ENCODE results near the gene ATP2A3.

ATP2A3 gene

GRCh38 chr17:3925684-3926485, 38.4 kb downstream of the ATP2A3 start:
- peak; percentile 34 for DNase-seq
- H3K9me3 Mint-ChIP-seq: no peaks in the 10 kb centered on the region
- H3K27me3 Mint-ChIP-seq (ENCODE audit: low read depth, poor library complexity): peaks cover 7% of the 10 kb centered on the region
- no peaks in the 10 kb centered on the region for H3K36me3 Mint-ChIP-seq (ENCODE audit: low read depth)
- peaks cover 69% of the 10 kb centered on the region for H3K4me1 Mint-ChIP-seq
- peak overlapping the region; percentile 52 for H3K27ac Mint-ChIP-seq
- TF ChIP-seq CTCF (IDR thresholded peaks at IDR 0.05): no peak
- peak overlapping the region; percentile 25 for H3K4me3 Mint-ChIP-seq

- Mint-ChIP-seq H3K4me3 (peak overlapping the region; percentile 44), H3K9me3 (no peaks in the 10 kb centered on the region), H3K27ac (no peak overlapping the region), H3K36me3 (ENCODE audit: low read depth) (no peaks in the 10 kb centered on the region), H3K4me1 (peaks cover 72% of the 10 kb centered on the region), H3K27me3 (ENCODE audit: low read depth, poor library complexity) (peaks cover 7% of the 10 kb centered on the region)
- DNase-seq: peak; percentile 36
- no peak for TF ChIP-seq CTCF (IDR thresholded peaks at IDR 0.05)
Observed at GRCh38 chr17:3924512-3925350, 39.5 kb downstream of the ATP2A3 start.

- no peak for DNase-seq
- H3K27me3 Mint-ChIP-seq (ENCODE audit: low read depth, poor library complexity): peaks cover 7% of the 10 kb centered on the region
- H3K36me3 Mint-ChIP-seq (ENCODE audit: low read depth): no peaks in the 10 kb centered on the region
- no peaks in the 10 kb centered on the region for H3K9me3 Mint-ChIP-seq
- H3K4me3 Mint-ChIP-seq: peak overlapping the region; percentile 45
- no peak overlapping the region for H3K27ac Mint-ChIP-seq
- H3K4me1 Mint-ChIP-seq: peaks cover 73% of the 10 kb centered on the region
- TF ChIP-seq CTCF (IDR thresholded peaks at IDR 0.05): no peak
Observed at GRCh38 chr17:3923466-3924190, 40.6 kb downstream of the ATP2A3 start.

GRCh38 chr17:3922765-3923164, 41.5 kb downstream of the ATP2A3 start:
- H3K36me3 Mint-ChIP-seq (ENCODE audit: low read depth): no peaks in the 10 kb centered on the region
- no peak overlapping the region for H3K4me3 Mint-ChIP-seq
- peaks cover 7% of the 10 kb centered on the region for H3K27me3 Mint-ChIP-seq (ENCODE audit: low read depth, poor library complexity)
- peaks cover 72% of the 10 kb centered on the region for H3K4me1 Mint-ChIP-seq
- no peak for DNase-seq
- H3K27ac Mint-ChIP-seq: no peak overlapping the region
- no peak for TF ChIP-seq CTCF (IDR thresholded peaks at IDR 0.05)
- H3K9me3 Mint-ChIP-seq: no peaks in the 10 kb centered on the region

GRCh38 chr17:3921502-3922319, 42.5 kb downstream of the ATP2A3 start:
- Mint-ChIP-seq H3K4me3 (no peak overlapping the region), H3K9me3 (no peaks in the 10 kb centered on the region), H3K4me1 (peaks cover 62% of the 10 kb centered on the region), H3K27me3 (ENCODE audit: low read depth, poor library complexity) (peaks cover 7% of the 10 kb centered on the region), H3K27ac (no peak overlapping the region), H3K36me3 (ENCODE audit: low read depth) (no peaks in the 10 kb centered on the region)
- no peak for DNase-seq
- TF ChIP-seq CTCF (IDR thresholded peaks at IDR 0.05): no peak
